Activated naive CD4-positive, alpha-beta T cell (primary cell): Measurements from ENCODE around the gene HIVEP2.
A peak's percentile ranks its signal among the peaks of the same experiment; 100 is the strongest.

ENCODE experiments used
- DNase-seq, 4 experiments: peaks; one replicate each; lab custom pipeline; 2025; lab: John Stamatoyannopoulos, UW

Gene HIVEP2

GRCh38 chr6:142944124-142945048 is 590 bp downstream of the HIVEP2 start:
- peak; percentile 82 to 87 (median 86) for DNase-seq

- peak in 2 of 4 experiments; percentile 17 to 26 for DNase-seq
Measured at GRCh38 chr6:142943711-142944123, 1.3 kb downstream of the HIVEP2 start.

GRCh38 chr6:142942805-142943227 is 2.2 kb downstream of the HIVEP2 start:
- no peak for DNase-seq

GRCh38 chr6:142942238-142942637 is 2.7 kb downstream of the HIVEP2 start:
- no peak for DNase-seq

- DNase-seq = no peak
Measured at GRCh38 chr6:142941018-142941417, 4.0 kb downstream of the HIVEP2 start.

GRCh38 chr6:142940487-142940886 is 4.5 kb downstream of the HIVEP2 start:
- no peak for DNase-seq

GRCh38 chr6:142938510-142938909 is 6.5 kb downstream of the HIVEP2 start:
- no peak for DNase-seq

- no peak for DNase-seq
Measured at GRCh38 chr6:142937986-142938385, 7.0 kb downstream of the HIVEP2 start.

GRCh38 chr6:142935553-142936517 is 9.1 kb downstream of the HIVEP2 start:
- DNase-seq = no peak

- no peak for DNase-seq
Measured at GRCh38 chr6:142934599-142934998, 10.4 kb downstream of the HIVEP2 start.

- DNase-seq = no peak
Measured at GRCh38 chr6:142934106-142934505, 10.9 kb downstream of the HIVEP2 start.

- DNase-seq = no peak
Measured at GRCh38 chr6:142933701-142934100, 11.3 kb downstream of the HIVEP2 start.

GRCh38 chr6:142932889-142933288 is 12.1 kb downstream of the HIVEP2 start:
- DNase-seq = no peak

GRCh38 chr6:142929751-142930358 is 15.1 kb downstream of the HIVEP2 start:
- DNase-seq = no peak

- no peak for DNase-seq
Measured at GRCh38 chr6:142927904-142928303, 17.1 kb downstream of the HIVEP2 start.

GRCh38 chr6:142927271-142927580 is 17.8 kb downstream of the HIVEP2 start:
- DNase-seq = no peak

- peak; percentile 22 to 65 (median 44) for DNase-seq
Measured at GRCh38 chr6:142926494-142927270, 18.3 kb downstream of the HIVEP2 start.

- DNase-seq = no peak
Measured at GRCh38 chr6:142926177-142926493, 18.8 kb downstream of the HIVEP2 start.

GRCh38 chr6:142925575-142926110 is 19.3 kb downstream of the HIVEP2 start:
- DNase-seq = no peak

- no peak for DNase-seq
Measured at GRCh38 chr6:142918339-142919042, 26.5 kb downstream of the HIVEP2 start.

GRCh38 chr6:142916881-142917280 is 28.1 kb downstream of the HIVEP2 start:
- no peak for DNase-seq
